Right lobe of liver (tissue), 6 donors: ENCODE results near the gene ABCA9. TPM values are rescaled to one million over a fixed set of nuclear protein-coding genes. Genes with fewer than 3 reads are reported as not detected.

Source experiments
- ATAC-seq, 4 donors: fragments of 200-7000 bp; cut with Tn5 transposase; one replicate each; pipeline ENCODE4 v1.9.1; 2020; ENCODE audit warnings: mild to moderate bottlenecking in 4 of 4, moderate library complexity in 4 of 4
- DNase-seq, 3 donors: peaks; one replicate each; pipeline ENCODE4 v3.0.0-alpha.2; 2020
- H3K27ac ChIP-seq, 3 donors: fragments of 200-600 bp; one replicate each; pipeline ENCODE4 v1.8.0; 2022
- H3K27me3 ChIP-seq, 2 donors: fragments of 200-600 bp; one replicate each; pipeline ENCODE4 v1.8.0; 2022
- H3K36me3 ChIP-seq, 4 donors: fragments of 200-600 bp; sonication (generic) in 1 of 4; one replicate each; pipeline versions ENCODE4 v1.5.1 to v1.8.0; 2017 to 2022; ENCODE audit warnings: control low read depth in 1 of 4
- H3K4me1 ChIP-seq, 4 donors: fragments of 200-600 bp; sonication (generic) in 1 of 4; one replicate each; pipeline versions ENCODE4 v1.5.1 to v1.8.0; 2017 to 2022; ENCODE audit warnings: control low read depth in 1 of 4
- H3K4me3 ChIP-seq, 3 donors: fragments of 200-600 bp; one replicate each; pipeline ENCODE4 v1.8.0; 2022
- H3K9me3 ChIP-seq, 4 donors: fragments of 200-600 bp; sonication (generic) in 1 of 4; one replicate each; pipeline versions ENCODE4 v1.5.1 to v1.8.0; 2017 to 2022; ENCODE audit warnings: control low read depth in 1 of 4
- CTCF ChIP-seq, 4 donors: fragments of 200-600 bp in 3 of 4; fragments of 450-650 bp in 1 of 4; IDR thresholded peaks; one replicate each; pipeline versions ENCODE4 v1.5.1 to v1.8.0; 2016 to 2022; ENCODE audit warnings: antibody characterized with exemption in 4 of 4, mild to moderate bottlenecking in 2 of 4
- POLR2A ChIP-seq: fragments of 450-650 bp; IDR thresholded peaks from one replicate; pipeline ENCODE4 v1.6.1; 2017; ENCODE audit warnings: antibody characterized with exemption, mild to moderate bottlenecking
- WGBS: methylation state at CpG from one replicate; pipeline ENCODE4 v1.1.6; 2018; ENCODE audit warnings: low coverage, low lambda C conversion rate; ENCODE audit not compliant: insufficient coverage; ENCODE audit errors: missing lambda C conversion rate; 5-methylcytosine and 5-hydroxymethylcytosine counted together
- intact Hi-C, 2 donors: fragments of 100-400 bp; cut with DNase I; formaldehyde crosslinking; loops; one replicate each; pipeline versions ENCODE4 v1.11.2 to v1.14.1; 2022
- total RNA-seq, 6 experiments: library from RNA; depleted of rRNA in 2 of 6; stranded (reverse); fragments of >200 nt in 2 of 6; fragmentation: NEBNext Ultra II Directional in 3 of 6; extraction: Animal tissue kit (Norgen Biotek cat#: 25700) in 3 of 6; gene quantifications; one replicate each; pipeline versions ENCODE4 v1.1.0 to v1.2.4, GENCODE V29; 2016 to 2023
- donor health status: DM: no; HTN: yes; CAD: no.
- donor health status: DM: no; HTN: no; CAD: no.
- donor health status: DM: no; HTN: no; CAD: no.
- donor health status: DM: no; HTN: yes; CAD: no.
- donor health status: DM: no; HTN: yes; CAD: no.

The ABCA9 gene
- total RNA-seq, 6 experiments from 2014 or later, result 4.9 to 19.4 (median 8.8) TPM

GRCh38 chr17:68942389-68942788, 118.3 kb downstream of the ABCA9 start:
- H3K9me3 ChIP-seq, result no peaks in the 10 kb centered on the region
- peaks cover 0 to 38% (median 9%) of the 10 kb centered on the region in 4 donors for H3K4me1 ChIP-seq
- ATAC-seq, result peak in 3 of 4 donors; percentile 23 to 55 (median 24)
- H3K36me3 ChIP-seq, result no peaks in the 10 kb centered on the region
- WGBS, result 21% methylated on average over 2 of the region's 3 CpGs
- H3K27me3 ChIP-seq, result no peaks in the 10 kb centered on the region
- no peak overlapping the region for H3K4me3 ChIP-seq
- intact Hi-C loops, result no loop called here
- no peak overlapping the region for H3K27ac ChIP-seq
- DNase-seq, result no peak
- TF ChIP-seq CTCF (IDR thresholded peaks at IDR 0.05) (no peak), POLR2A (no peak)

- 76% methylated on average over 6 of the region's 6 CpGs for WGBS
Observed at GRCh38 chr17:68941761-68942160, 119.0 kb downstream of the ABCA9 start.

GRCh38 chr17:68939195-68939594, 121.5 kb downstream of the ABCA9 start:
- no peaks in the 10 kb centered on the region for H3K27me3 ChIP-seq
- no peak overlapping the region for H3K4me3 ChIP-seq
- 60% methylated on average over 3 of the region's 3 CpGs for WGBS
- H3K27ac ChIP-seq, result peak overlapping the region in 2 of 3 donors; percentile 25 to 83
- peak in 2 of 4 donors; percentile 6 to 34 for ATAC-seq
- no peaks in the 10 kb centered on the region for H3K9me3 ChIP-seq
- TF ChIP-seq CTCF (IDR thresholded peaks at IDR 0.05) (no peak), POLR2A (no peak)
- intact Hi-C loops, result no loop called here
- H3K4me1 ChIP-seq, result peaks cover 0 to 41% (median 11%) of the 10 kb centered on the region in 4 donors
- no peak for DNase-seq
- H3K36me3 ChIP-seq, result no peaks in the 10 kb centered on the region

More at GRCh38 chr17:68941761-68942160, 119.0 kb downstream of the ABCA9 start:
- no peaks in the 10 kb centered on the region for H3K27me3 ChIP-seq
- H3K27ac ChIP-seq, result no peak overlapping the region
- H3K36me3 ChIP-seq, result no peaks in the 10 kb centered on the region
- DNase-seq, result no peak
- H3K4me3 ChIP-seq, result no peak overlapping the region
- no peak for ATAC-seq
- H3K4me1 ChIP-seq, result peaks cover 0 to 41% (median 11%) of the 10 kb centered on the region in 4 donors
- intact Hi-C loops, result no loop called here
- no peaks in the 10 kb centered on the region for H3K9me3 ChIP-seq
- no peak for TF ChIP-seq POLR2A
- TF ChIP-seq CTCF (IDR thresholded peaks at IDR 0.05), result no peak

GRCh38 chr17:68937890-68938514, 122.7 kb downstream of the ABCA9 start:
- peak overlapping the region in 1 of 3 donors; percentile 30 for H3K4me3 ChIP-seq
- no peaks in the 10 kb centered on the region for H3K9me3 ChIP-seq
- WGBS, result 21% methylated on average over 8 of the region's 8 CpGs
- ATAC-seq (peak; percentile 93 to 97 (median 94)), DNase-seq (peak in 1 of 3 donors; percentile 51)
- H3K4me1 ChIP-seq, result peaks cover 0 to 32% (median 9%) of the 10 kb centered on the region in 4 donors
- H3K27ac ChIP-seq, result peak overlapping the region; percentile 25 to 83 (median 52)
- TF ChIP-seq POLR2A, result peak; percentile 19
- TF ChIP-seq CTCF (IDR thresholded peaks at IDR 0.05), result no peak
- H3K36me3 ChIP-seq, result no peaks in the 10 kb centered on the region
- intact Hi-C loops, result no loop called here
- H3K27me3 ChIP-seq, result no peaks in the 10 kb centered on the region
